GM21737 (cell line): ENCODE measurements around the gene TMBIM1.

Experiments used
- ATAC-seq: cut with Tn5 transposase; IDR thresholded peaks from one replicate; pipeline ENCODE4 v1.9.1; 2021; ENCODE audit warnings: mild to moderate bottlenecking, moderate library complexity; ENCODE audit not compliant: unreplicated experiment

The TMBIM1 gene, protein sequence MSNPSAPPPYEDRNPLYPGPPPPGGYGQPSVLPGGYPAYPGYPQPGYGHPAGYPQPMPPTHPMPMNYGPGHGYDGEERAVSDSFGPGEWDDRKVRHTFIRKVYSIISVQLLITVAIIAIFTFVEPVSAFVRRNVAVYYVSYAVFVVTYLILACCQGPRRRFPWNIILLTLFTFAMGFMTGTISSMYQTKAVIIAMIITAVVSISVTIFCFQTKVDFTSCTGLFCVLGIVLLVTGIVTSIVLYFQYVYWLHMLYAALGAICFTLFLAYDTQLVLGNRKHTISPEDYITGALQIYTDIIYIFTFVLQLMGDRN

DNA sequence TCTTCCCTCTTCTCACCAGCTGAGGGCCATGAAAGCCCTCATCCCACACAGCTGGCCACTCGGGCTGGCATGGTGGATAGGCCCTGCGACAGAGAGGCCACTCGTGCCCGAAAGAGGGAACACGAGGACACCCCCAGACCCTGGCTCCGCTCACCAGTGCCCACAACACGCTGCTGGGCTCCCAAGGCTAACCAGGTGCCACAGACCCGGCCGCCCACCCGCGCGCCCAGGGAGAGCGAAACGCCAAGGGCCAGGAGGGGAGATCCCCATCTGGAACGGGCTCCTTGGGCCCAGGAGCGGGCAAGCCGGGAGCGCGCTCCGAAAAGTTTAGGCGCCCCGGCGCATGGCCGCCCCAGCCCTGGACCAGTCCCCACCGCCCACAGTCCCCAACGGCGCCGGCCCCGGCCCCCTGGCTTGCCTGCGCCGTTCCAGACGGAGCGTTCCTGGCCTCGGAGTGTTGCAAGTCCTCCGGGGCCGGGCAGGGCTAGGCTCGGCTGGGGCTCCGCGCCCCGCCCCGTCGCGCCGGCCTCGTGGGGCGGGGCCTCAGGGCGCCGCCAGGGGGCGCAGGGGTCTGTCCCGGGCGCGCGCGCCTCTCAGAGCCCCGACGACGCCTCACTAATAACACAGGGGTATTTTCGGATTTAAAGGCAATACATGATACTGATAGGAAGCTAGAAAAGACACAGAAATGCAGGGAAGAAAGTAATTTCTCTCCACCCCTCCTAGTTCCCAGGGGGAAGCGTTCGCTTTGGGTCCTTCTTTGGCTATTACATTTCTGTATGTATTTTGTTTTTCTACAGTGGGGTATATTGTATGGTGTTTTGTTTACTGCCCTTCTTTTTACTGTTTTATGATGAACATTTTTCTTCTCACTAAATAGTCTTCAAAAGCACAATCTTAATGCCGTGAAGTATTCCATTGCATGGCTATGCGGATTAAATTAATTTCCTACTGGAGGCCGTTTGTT, at the start of gene TMBIM1:
TSS of gene TMBIM1 (minus strand) at position 456 of the 967 bp plus-strand sequence. CDS start 10,362 bp downstream, outside the sequence.
- peak; percentile 64 for ATAC-seq

DNA sequence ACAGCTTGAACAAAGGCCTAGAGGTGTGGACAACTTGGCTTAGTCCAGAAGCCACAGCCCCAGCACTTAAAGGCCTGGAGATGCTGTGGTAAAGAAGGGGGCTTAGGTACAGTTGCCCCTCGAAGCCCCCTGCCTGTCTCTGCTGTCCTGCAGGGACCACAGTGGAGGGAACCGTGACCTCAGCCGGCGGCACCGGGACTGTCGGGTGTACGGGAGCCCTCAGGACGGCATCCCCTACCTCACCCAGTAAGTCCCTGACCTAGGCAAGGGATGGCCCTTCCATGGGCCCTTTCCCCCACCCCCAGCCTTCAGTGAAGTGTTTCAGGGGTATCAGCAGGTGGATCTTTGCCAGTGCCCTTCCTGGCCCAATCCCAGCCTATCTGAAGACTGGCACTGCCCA, 49.1 kb upstream of the TMBIM1 start:
- ATAC-seq: no peak

DNA sequence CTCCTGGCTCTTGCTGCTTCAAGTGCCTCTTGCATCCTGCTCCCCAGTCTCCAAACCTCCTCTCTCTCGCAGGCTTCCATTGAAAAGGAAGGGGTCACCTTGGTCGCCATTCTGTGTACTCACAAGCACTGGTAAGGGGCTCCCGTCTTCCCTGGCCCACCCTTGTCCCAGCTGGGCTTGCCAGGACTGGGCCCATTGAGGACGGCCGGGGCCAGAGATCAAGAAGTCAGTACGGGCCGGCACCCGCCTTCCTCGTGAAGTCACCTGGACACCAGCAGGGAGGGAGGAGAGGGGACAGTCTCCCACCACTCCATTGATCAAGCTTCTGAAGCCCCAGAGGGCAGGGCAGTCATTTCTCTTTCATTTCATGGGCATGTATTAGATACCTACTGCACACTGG, 48.4 kb upstream of the TMBIM1 start:
- no peak for ATAC-seq

DNA sequence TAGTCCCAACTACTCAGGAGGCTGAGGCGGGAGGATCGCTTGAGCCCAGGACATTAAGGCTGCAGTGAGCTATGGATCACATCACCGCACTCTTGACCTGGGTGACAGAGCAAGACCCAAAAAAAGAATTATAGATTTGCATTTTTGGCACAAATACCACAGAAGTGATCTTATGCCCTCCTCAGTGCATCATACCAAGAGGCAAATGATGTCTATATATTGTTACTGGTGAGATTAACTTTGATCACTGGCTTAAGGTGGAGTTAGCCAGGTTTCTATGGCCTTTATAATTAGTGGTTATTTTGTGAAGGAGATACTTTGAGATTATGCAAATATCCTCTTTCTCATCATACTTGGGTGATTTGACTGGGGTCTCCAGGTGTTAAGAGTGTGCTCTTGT, 42.2 kb upstream of the TMBIM1 start:
- ATAC-seq: no peak

DNA sequence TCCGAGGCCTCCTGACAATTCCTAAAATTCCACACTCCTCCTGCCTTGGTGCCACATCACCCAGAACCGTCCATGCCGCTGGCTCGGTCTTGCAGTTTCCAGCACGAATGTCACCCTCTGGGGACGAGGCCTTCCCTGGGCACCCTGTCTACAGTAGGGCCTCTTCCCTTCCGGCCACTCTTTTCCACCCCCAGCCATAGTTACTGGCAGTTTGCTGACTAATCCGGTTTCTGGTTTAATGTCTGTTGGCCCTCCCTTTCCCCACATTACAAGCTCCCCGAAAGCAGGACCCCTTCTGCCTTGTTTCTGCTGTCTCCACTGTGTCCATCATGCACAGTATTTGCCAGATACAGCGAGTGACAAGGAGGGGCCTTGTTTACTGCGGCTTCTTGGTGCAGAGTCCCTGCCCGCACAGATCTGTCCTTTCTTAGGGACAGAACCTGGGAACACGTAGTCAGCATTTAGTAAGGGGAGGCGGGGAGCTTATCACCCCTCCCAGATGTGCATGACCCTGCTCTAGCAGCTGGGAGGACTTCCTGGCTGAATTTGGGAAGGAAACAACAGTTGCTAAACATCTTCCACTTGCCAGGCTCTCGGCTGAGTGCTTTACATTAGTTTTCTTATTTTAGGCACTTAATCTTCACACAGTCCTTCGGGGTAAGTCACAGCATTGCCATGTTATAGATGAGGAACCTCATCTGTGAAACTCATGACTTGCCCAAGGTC, 40.8 kb upstream of the TMBIM1 start:
- no peak for ATAC-seq

DNA sequence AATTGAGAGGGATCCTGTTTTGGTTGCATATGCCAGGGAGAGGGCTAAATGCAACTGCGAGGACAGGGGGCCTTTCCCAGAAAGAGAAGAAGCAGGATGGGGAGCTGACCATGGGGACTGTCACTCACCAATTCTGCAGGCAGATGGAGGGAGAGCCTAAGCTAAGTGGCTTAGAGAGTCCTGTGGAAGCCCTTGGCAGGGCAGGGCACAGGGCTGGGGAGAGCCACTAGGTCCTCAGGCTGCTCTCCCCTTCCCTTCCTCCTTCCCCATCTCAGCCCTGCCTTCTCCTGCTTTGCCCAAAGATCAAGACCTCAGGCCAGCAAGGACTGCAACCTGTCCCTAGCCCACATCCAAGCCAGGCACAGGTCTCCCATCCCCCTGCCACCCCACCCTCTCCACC, 40.0 kb upstream of the TMBIM1 start:
- no peak for ATAC-seq

DNA sequence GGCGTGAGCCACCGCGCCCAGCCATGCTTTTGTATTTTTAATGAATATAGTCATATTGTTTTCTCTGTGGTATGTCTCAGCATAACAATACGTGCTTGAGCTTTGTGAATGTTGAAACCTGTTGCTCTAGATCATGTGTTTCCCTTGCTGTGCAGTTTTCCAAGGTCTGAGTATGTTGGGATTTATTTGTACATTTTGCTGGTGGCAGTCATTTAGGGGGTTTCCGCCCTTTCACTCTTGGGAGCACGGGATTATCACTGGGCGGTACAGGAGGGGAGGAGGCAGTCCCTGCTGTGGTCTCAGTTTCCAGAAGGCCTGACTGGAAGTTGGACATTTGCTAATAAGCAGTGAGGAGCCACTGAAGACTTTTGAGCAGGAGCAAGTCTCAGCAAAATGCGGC, 39.4 kb upstream of the TMBIM1 start:
- no peak for ATAC-seq

DNA sequence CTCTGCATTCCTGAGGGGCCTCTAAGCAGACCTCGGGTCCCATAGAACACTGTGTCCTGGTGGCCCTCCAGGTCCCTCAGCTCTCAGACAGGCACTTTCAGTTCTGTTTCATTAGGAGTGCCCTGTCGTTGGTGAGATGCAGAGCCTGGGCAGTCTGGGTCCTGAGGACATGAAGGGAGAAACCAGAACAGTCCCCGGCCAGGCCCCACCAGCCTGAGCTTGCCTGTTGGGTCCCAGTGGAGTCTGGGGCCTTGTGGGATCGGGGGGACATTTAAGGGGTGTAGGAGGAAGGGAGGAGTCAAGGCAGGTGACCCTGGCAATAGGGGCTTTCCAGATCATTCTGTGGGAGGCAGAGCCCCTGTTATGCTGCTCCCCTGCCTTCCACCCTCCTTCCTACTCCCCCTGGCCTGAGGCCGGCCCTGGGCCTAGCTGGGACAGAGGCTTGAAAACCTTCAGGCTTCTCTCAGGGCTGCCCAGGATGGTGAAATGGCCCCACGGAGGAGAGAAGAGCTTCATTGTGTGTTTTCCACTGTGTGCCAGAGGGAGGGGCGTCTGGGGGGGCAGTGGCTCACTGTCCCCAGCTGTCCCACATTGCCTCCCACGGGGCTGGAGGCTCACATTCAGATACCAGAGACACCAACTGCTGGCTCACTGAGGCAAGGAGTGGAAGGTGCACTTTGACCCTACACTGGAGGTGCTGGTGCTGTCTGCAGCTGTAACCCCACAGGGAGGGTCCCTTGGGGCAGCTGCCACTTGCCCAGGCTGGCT, 37.7 kb upstream of the TMBIM1 start:
- peak; percentile 35 for ATAC-seq

DNA sequence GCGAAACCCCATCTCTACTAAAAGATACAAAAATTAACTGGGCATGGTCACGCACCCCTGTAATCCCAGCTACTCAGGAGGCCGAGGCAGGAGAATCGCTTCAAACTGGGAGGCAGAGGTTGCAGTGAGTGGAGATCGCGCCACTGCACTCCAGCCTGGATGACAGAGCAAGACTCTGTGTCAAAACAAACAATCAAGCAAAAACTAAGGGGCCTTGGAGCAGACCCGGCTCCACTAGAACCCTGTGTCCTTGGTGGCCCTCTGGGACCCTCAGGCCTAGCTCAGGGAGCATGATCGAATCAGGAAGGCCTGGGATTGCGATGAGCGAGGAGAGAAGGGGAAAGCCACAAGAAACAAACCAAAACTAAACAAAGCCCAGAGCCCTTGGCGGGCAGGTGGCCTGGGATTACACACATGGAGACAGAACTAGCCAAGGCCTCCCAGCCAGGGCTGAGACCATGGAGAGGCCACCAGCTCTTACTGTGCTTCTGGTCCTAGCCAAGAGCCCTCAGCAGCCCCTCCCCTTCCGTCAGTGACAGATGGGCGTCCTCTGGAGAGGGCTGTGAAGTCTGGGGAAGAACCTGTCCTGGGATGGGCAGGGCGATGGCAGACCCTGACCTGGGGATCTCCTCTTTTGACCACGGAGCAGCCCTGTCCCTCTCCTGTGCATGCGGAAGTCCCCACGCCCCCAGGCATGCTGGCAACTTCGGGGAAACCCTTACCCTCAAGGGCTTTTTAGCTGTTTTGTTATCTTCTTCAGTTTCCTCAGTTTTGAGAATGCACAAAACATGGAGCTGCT, 36.9 kb upstream of the TMBIM1 start:
- peak; percentile 38 for ATAC-seq

DNA sequence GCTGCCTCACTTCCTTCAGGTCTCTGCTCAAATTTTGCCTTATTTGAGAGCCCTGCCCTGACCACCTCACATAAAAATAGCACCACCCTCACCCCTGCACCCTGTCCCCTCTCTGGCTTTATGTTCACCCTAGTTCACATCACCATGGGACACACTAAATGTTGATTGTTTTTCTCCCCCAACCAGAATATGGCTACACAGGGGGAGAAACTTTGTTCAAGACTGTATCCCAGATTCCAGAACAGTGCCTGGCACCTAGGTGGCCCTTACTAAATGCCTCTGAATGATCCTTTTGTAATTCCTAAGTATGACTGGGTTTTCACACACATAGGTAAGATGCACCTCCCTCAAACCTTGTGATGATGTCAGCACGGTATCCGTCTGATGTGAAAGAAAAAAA, 36.0 kb upstream of the TMBIM1 start:
- no peak for ATAC-seq

DNA sequence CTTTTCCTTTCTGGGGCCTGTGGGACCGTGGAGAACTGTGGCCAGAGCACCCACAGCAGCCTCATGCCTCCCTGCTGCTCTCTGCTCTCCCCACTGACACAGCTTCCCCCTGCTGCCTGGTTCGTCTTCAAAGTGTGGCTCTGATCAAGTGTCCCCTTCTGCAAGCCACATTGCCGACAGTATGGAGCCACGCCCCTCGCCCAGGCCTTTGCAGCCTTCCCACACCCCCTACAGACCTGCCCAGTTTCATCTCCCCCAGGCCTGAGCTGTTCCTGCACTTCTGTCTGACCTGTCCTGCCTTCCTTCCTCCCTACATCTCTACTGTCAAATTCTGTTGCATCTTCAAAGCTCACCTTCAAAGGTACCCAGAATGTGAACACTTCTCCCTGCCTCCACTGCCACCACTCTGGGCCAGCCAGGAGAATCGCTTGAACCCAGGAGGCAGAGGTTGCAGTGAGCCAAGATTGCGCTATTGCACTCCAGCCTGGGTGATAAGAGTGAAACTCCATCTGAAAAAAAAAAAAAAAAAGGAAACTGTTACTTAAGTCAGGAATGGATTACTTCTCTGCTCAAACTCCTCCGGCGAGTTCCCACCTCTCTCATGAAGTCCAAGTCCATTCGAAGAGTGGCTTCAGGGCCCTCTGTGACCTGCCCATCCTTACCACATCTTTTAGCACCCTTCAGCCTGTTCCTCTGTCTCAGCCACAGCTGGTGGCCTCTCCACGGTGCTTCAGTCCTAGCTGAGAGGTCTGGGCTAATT, 35.3 kb upstream of the TMBIM1 start:
- ATAC-seq: no peak

DNA sequence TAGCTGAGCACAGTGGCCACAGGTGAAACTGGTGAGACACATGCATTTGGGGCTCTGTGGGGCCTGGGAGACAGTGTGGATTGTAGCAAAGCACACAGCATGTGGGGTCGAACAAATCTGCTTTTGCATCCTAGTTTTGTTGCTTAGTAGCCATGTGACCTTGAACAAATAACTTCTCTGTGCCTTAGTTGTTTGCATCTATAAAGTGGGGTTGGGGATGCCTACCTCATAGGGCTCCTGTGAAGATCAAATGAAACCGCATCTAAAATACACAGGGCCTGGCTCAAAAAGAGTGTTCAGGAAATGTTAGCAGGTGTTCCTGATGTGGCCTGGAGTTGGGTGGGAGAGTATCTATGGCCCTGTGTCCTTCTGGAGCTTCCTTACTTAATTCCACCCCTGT, 34.0 kb upstream of the TMBIM1 start:
- no peak for ATAC-seq

DNA sequence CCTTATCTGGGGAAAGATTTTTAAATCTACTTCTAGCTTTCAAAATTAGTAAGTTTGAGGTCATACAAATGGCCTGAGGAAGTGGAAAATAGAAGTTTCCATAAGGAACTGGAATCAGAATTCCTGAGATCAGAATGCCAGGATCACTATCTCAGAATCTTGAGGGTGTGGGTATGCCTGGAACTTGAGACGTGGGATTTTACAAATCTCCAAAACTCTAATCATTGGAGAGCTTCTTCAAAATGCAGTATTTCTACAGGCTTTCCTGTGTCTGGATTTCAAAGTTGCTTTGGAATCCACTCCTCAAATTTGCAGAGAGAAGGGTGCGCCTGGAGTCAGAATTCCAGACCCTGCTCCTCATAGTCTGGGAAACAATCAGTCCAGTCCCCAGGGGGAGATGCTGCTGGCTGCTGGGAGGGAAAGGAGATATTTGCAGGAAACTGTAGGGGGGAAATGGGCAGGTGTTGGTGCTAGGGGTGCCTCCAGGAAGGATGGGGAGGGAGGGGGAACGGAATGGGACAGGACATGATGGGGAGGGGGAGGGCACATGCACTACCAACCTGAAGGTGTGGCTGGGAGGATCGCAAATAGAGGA, 33.4 kb upstream of the TMBIM1 start:
- no peak for ATAC-seq

DNA sequence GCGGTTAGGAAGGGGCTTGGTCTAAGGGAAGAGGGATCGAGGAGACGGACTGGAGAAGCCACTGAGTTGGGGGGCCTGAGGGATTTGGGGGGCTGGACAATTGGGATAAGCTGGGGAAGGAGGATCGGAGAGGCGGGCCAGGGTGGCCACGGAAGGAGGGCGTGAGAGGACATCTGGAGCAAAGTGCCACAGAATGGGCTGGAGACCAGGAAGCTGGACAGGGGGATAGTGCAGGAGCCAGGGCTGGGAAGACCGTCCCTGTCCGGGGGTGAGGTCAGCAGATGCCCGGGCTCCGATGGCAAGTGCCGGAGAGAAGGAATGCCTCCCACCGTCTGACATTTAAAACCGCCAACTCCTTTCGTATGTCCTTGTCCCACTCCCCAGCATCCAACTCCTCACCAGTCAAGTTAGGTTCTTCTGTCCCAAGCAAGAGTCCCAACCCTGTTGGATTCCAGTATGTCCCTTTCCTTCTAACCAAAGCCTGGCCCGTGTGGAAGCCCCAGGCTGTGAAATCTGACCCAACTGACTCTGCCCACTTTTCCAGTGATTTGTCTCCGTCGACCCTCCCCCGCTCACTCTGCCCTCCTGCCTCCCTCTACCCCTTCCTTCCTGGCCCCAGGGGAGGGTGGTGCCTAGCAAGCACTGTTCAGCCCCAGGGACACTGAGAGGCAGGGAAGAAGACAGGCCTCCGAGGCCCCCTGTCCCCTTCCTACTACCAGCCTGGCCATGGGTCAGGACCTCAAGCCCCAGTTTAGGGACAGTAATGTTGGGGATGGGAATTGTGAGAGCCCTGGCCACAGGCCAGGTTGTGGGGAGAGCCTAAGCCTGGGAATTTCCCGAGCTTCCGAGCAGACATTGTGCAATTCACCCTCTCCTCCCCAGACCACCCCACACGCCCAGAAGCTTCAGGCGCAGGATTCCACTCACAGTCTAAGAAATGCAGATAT, 31.5 kb upstream of the TMBIM1 start:
- ATAC-seq: no peak

DNA sequence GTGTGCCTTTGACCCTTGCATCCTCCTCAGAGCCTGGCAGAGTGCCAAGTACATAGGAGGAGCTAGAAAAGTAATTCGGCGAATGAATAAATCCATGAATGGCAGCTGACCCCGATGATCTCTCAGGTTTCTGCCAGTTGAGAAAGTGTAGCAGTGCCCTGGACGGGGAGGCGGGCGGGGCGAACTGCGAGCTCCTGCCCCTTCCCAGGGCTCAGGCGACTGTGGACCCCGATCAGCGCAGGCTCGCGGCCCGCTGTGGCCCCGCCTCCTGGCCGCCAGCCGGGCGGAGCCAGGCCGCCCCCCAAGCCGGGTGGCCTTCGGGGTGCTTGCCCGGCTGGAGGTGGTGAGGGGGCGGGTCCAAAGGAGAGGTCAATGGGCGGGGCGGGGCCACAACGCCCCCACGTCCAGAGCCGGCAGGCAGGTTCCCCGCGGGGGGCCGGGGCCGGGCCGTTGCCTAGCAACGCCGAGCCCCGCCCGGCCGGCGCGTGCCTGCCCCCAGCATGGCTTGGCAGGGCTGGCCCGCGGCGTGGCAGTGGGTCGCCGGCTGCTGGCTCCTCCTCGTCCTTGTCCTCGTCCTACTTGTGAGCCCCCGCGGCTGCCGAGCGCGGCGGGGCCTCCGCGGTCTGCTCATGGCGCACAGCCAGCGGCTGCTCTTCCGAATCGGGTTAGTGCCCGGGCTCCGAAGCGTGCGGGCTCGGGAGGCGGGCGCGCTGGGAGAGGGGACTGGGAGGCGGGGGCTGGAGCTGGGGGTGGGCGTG, 30.6 kb upstream of the TMBIM1 start:
- ATAC-seq: peak; percentile 62

DNA sequence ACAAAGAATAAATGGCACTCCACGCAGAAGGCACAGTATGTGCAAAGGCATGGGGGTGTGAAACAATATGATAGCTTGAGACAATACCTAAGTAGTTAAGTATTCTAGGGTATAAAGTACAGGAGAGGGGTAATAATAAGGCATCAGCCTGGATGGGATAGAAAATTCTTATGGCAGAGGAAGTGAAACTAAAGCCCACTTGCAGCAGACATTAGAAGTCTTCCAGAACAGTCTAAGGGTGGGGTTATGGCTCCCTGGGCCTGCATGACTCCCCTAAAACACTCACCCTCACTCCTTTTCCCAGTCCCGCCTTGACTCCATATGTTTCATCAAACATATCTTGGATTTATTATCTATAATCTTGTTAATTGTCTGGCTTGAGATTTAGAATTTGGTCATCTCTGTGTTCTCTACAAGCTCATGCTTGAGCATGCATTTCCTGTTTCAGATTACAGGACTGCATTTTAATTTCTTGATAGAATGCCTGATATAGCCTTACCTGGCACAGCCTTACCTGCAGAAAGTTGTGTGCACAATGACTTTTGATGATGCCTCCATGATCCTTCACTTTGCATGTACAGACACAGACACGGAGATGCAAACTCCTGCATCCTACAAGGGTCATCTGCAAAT, 28.5 kb upstream of the TMBIM1 start:
- ATAC-seq: no peak
